MM.1S (cell line): ENCODE measurements around the gene ST8SIA5.

ENCODE experiments used
- DNase-seq: peaks from one replicate; pipeline ENCODE4 v3.0.0-alpha.2; 2015
- H2AFZ ChIP-seq: fragments of 300-600 bp; sonication (generic); 2 replicates; pipeline ENCODE4 v1.6.0; 2016; ENCODE audit warnings: antibody characterized with exemption, low read length
- H3F3A ChIP-seq: fragments of 300-600 bp; sonication (generic); 2 replicates; pipeline ENCODE4 v1.6.1; 2016; ENCODE audit warnings: mild to moderate bottlenecking, antibody characterized with exemption, low read length, moderate library complexity, mixed read lengths; ENCODE audit not compliant: insufficient read depth
- H3K27ac ChIP-seq: fragments of 300-600 bp; sonication (generic); 2 replicates; pipeline ENCODE4 v1.5.1; 2016; ENCODE audit warnings: mild to moderate bottlenecking, low read length
- H3K27me3 ChIP-seq: fragments of 300-600 bp; sonication (generic); replicated peaks from 2 replicates; pipeline ENCODE4 v1.6.0; 2016; ENCODE audit warnings: low read length; ENCODE audit not compliant: insufficient read depth
- H3K36me3 ChIP-seq: fragments of 300-600 bp; sonication (generic); replicated peaks from 2 replicates; pipeline ENCODE4 v1.6.1; 2016; ENCODE audit warnings: mild to moderate bottlenecking, low read length, mixed read lengths; ENCODE audit not compliant: insufficient read depth
- H3K4me1 ChIP-seq: fragments of 300-600 bp; sonication (generic); 2 replicates; pipeline ENCODE4 v1.6.1; 2016; ENCODE audit warnings: low read length, mixed read lengths
- H3K4me2 ChIP-seq: fragments of 300-600 bp; sonication (generic); 2 replicates; pipeline ENCODE4 v1.6.0; 2016; ENCODE audit warnings: low read depth, low read length
- H3K4me3 ChIP-seq: fragments of 300-600 bp; sonication (generic); 2 replicates; pipeline ENCODE4 v1.5.1; 2016; ENCODE audit warnings: low read length, mixed read lengths
- H3K79me2 ChIP-seq: fragments of 300-600 bp; sonication (generic); 2 replicates; pipeline ENCODE4 v1.6.1; 2016; ENCODE audit warnings: mixed run types, low read length, mixed read lengths
- H3K9ac ChIP-seq: fragments of 300-600 bp; sonication (generic); 2 replicates; pipeline ENCODE4 v1.6.1; 2016; ENCODE audit warnings: low read length, mixed read lengths
- H3K9me2 ChIP-seq: fragments of 300-600 bp; sonication (generic); replicated peaks from 2 replicates; pipeline ENCODE4 v1.6.1; 2016; ENCODE audit warnings: mild to moderate bottlenecking, low read length, mixed read lengths; ENCODE audit not compliant: insufficient read depth
- H3K9me3 ChIP-seq: fragments of 300-600 bp; sonication (generic); replicated peaks from 2 replicates; pipeline ENCODE4 v1.6.1; 2016; ENCODE audit warnings: mild to moderate bottlenecking, low read length, mixed read lengths; ENCODE audit not compliant: insufficient read depth
- H4K20me1 ChIP-seq: fragments of 300-600 bp; sonication (generic); 2 replicates; pipeline ENCODE4 v1.6.1; 2016; ENCODE audit warnings: mild to moderate bottlenecking, low read length, moderate library complexity, mixed read lengths; ENCODE audit not compliant: insufficient read depth
- EZH2 ChIP-seq: fragments of 300-600 bp; sonication (generic); optimal IDR thresholded peaks from 2 replicates; pipeline ENCODE3; 2017; ENCODE audit warnings: low read depth, mild to moderate bottlenecking, antibody characterized with exemption, low read length, mixed read lengths
- EZH2phosphoT487 ChIP-seq: fragments of 300-600 bp; sonication (generic); IDR thresholded peaks from 2 replicates; pipeline ENCODE4 v1.6.1; 2018; ENCODE audit warnings: antibody characterized with exemption, low read length
- TF ChIP-seq, protein P1 (sequence below): fragments of 300-600 bp; sonication (generic); IDR thresholded peaks from 2 replicates; pipeline ENCODE4 v1.5.1; 2016; ENCODE audit warnings: antibody characterized with exemption, low read length, mixed read lengths

Gene ST8SIA5

DNA sequence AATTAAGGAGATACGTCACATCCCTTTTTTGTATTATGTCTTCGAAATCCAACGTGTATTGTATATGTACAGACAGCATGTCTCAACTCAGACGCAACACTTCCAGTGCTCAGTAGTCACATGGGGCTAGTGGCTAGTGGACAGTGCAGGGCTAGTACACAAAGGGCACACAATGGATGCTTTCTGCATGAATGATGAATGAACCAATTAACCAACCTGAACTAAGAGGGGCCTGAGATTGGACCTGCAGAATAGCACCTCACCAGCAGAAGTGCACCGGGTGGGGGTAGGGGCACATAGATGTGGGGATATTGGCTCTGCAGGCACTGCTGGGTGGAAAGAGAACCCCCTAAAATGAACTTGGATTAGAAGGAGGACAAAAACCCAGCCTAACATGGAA lies 20.7 kb downstream of the ST8SIA5 start:
- H3K36me3 ChIP-seq = no peaks in the 10 kb centered on the region
- no peak for TF ChIP-seq EZH2phosphoT487
- TF ChIP-seq EZH2 = no peak
- TF ChIP-seq, protein P1, sequence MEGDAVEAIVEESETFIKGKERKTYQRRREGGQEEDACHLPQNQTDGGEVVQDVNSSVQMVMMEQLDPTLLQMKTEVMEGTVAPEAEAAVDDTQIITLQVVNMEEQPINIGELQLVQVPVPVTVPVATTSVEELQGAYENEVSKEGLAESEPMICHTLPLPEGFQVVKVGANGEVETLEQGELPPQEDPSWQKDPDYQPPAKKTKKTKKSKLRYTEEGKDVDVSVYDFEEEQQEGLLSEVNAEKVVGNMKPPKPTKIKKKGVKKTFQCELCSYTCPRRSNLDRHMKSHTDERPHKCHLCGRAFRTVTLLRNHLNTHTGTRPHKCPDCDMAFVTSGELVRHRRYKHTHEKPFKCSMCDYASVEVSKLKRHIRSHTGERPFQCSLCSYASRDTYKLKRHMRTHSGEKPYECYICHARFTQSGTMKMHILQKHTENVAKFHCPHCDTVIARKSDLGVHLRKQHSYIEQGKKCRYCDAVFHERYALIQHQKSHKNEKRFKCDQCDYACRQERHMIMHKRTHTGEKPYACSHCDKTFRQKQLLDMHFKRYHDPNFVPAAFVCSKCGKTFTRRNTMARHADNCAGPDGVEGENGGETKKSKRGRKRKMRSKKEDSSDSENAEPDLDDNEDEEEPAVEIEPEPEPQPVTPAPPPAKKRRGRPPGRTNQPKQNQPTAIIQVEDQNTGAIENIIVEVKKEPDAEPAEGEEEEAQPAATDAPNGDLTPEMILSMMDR = no peak
- no peaks in the 10 kb centered on the region for H3F3A ChIP-seq
- no peak for DNase-seq
- no peaks in the 10 kb centered on the region for H3K4me1 ChIP-seq
- H3K27ac ChIP-seq = no peak overlapping the region
- no peak overlapping the region for H3K9ac ChIP-seq
- H3K9me2 ChIP-seq = no peaks in the 10 kb centered on the region
- no peak overlapping the region for H3K4me2 ChIP-seq
- no peak overlapping the region for H2AFZ ChIP-seq
- no peaks in the 10 kb centered on the region for H3K27me3 ChIP-seq
- no peak overlapping the region for H3K4me3 ChIP-seq
- H3K9me3 ChIP-seq = no peaks in the 10 kb centered on the region
- H4K20me1 ChIP-seq = no peaks in the 10 kb centered on the region
- H3K79me2 ChIP-seq = no peaks in the 10 kb centered on the region

DNA sequence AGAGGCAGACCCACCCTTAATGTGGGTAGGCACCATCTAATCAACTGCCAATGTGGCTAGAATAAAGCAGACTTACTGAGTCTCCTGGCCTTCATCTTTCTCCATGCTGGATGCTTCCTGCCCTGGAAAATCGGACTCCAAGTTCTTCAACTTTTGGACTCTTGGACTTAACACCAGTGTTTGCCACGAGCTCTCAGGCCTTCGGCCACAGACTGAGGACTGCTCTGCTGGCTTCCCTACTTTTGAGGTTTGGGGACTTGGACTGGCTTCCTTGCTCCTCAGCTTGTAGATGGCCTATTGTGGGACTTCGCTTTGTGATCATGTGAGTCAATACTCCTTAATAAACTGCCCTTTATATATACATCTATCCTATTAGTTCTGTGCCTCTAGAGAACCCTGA lies 21.9 kb downstream of the ST8SIA5 start:
- no peaks in the 10 kb centered on the region for H3K27me3 ChIP-seq

DNA sequence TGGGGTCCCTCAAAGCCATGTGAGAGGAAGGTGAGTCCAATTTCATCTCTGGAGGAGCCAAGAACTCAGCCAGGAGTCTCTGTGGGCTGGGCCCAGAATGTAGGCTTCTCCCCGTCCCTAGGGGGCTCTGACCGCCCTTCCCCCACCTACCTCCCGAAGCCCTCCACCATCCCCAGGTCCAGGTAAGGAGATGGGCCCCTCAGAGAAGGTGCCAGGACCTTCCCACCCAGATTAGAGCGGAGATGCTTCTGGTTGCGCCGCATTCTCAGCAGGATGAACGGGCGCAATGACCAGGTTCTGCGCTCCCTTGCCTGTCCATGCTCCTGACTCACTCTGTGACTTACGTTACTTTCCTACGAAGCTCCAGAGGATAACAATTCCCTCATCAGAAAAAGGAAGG lies 23.0 kb downstream of the ST8SIA5 start:
- Histone ChIP-seq H3K4me3 (no peak overlapping the region), H3K4me1 (no peaks in the 10 kb centered on the region), H3K27me3 (no peaks in the 10 kb centered on the region), H3F3A (no peaks in the 10 kb centered on the region), H3K9me3 (no peaks in the 10 kb centered on the region), H3K4me2 (no peak overlapping the region), H3K36me3 (no peaks in the 10 kb centered on the region), H3K27ac (no peak overlapping the region), H3K9me2 (no peaks in the 10 kb centered on the region), H3K9ac (no peak overlapping the region), H3K79me2 (no peaks in the 10 kb centered on the region), H2AFZ (no peak overlapping the region), H4K20me1 (no peaks in the 10 kb centered on the region)
- no peak for TF ChIP-seq EZH2phosphoT487
- no peak for TF ChIP-seq EZH2
- TF ChIP-seq, protein P1 = no peak
- no peak for DNase-seq

More for the DNA sequence above, 21.9 kb downstream of the ST8SIA5 start:
- DNase-seq = no peak
- H3K9me2 ChIP-seq = no peaks in the 10 kb centered on the region
- no peaks in the 10 kb centered on the region for H3K79me2 ChIP-seq
- no peak overlapping the region for H2AFZ ChIP-seq
- no peaks in the 10 kb centered on the region for H3K4me1 ChIP-seq
- no peaks in the 10 kb centered on the region for H4K20me1 ChIP-seq
- H3F3A ChIP-seq = no peaks in the 10 kb centered on the region
- H3K36me3 ChIP-seq = no peaks in the 10 kb centered on the region
- TF ChIP-seq EZH2phosphoT487 = no peak
- no peak for TF ChIP-seq EZH2
- TF ChIP-seq, protein P1 = no peak
- no peak overlapping the region for H3K27ac ChIP-seq
- no peak overlapping the region for H3K4me2 ChIP-seq
- H3K4me3 ChIP-seq = no peak overlapping the region
- no peaks in the 10 kb centered on the region for H3K9me3 ChIP-seq
- no peak overlapping the region for H3K9ac ChIP-seq

DNA sequence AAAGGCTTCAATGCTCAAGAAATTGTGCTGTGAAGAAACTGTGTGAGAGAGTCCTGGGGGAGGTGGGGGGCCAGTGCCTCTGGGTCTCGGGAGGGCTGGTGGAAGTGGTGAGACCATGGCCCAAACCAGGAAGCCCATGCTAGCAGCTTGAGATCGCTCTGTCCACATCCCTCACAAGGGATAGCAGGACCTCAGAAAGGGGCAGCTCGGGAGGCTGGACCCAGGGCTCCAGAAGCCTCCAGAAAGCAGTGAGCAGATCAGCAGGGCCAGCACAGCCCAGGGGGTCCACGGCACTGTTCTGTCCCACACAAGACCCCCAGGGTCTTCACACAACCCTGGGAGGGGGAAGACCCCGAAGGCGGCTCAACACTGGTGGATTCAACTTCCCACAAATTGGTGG lies 24.1 kb downstream of the ST8SIA5 start:
- no peak overlapping the region for H2AFZ ChIP-seq
- H4K20me1 ChIP-seq = no peaks in the 10 kb centered on the region
- no peak overlapping the region for H3K9ac ChIP-seq
- no peaks in the 10 kb centered on the region for H3K9me2 ChIP-seq
- no peaks in the 10 kb centered on the region for H3K9me3 ChIP-seq
- no peaks in the 10 kb centered on the region for H3F3A ChIP-seq
- H3K4me2 ChIP-seq = no peak overlapping the region
- H3K27me3 ChIP-seq = no peaks in the 10 kb centered on the region
- H3K4me3 ChIP-seq = no peak overlapping the region
- no peaks in the 10 kb centered on the region for H3K79me2 ChIP-seq
- no peaks in the 10 kb centered on the region for H3K36me3 ChIP-seq
- H3K4me1 ChIP-seq = no peaks in the 10 kb centered on the region
- DNase-seq = no peak
- H3K27ac ChIP-seq = no peak overlapping the region
- TF ChIP-seq EZH2 (no peak), EZH2phosphoT487 (no peak)
- TF ChIP-seq, protein P1 = no peak
